WERI-Rb-1 (cell line): ENCODE measurements around the gene ODF4.

Experiments used
- DNase-seq: peaks from one replicate; pipeline ENCODE4 v3.0.0-alpha.2; 2020
- H3K27ac ChIP-seq: fragments of 250-450 bp; sonication (Bioruptor Pico); 2 replicates; pipeline ENCODE4 v1.5.1; 2020; ENCODE audit warnings: mild to moderate bottlenecking, moderate library complexity
- H3K27me3 ChIP-seq: fragments of 250-450 bp; sonication (Bioruptor Pico); 2 replicates; pipeline ENCODE4 v1.5.1; 2021; ENCODE audit warnings: mild to moderate bottlenecking, low read depth, moderate library complexity; ENCODE audit not compliant: insufficient read depth, severe bottlenecking
- H3K36me3 ChIP-seq: fragments of 250-450 bp; sonication (Bioruptor Pico); 2 replicates; pipeline ENCODE4 v1.5.1; 2020; ENCODE audit warnings: mild to moderate bottlenecking, moderate library complexity
- H3K4me3 ChIP-seq: 2 replicates; pipeline ENCODE4 v1.5.1; 2011; ENCODE audit warnings: low read depth, mild to moderate bottlenecking, control low read depth, low read length
- H3K9me3 ChIP-seq: fragments of 250-450 bp; sonication (Bioruptor Pico); 2 replicates; pipeline ENCODE4 v1.5.1; 2021; ENCODE audit warnings: mild to moderate bottlenecking, moderate library complexity; ENCODE audit not compliant: severe bottlenecking
- TF ChIP-seq, protein P1 (sequence below): IDR thresholded peaks from 2 replicates; pipeline ENCODE4 v1.5.1; 2011; ENCODE audit warnings: low read depth, mild to moderate bottlenecking, control low read depth, inconsistent platforms, low read length

The ODF4 gene

DNA sequence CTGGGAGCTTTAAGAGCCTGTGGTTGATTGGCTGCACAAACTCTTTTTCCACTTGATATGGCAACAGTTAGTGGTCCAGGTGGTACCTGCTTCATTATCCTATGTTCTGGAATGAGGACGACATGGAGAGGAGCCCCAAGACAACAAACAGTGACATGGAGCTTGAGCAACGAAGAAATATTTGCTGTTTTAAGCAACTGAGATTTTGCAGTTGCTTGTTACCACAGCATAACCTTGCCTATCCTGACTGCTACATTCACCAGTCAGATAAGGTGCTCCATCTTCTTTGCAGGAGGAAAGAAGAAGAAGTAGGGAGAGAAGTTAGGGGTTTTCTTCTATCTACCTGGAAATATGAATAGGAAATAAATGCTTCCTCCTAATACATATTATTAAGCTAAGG is 7.5 kb upstream of the ODF4 start:
- no peak overlapping the region for H3K27ac ChIP-seq
- H3K36me3 ChIP-seq, result no peaks in the 10 kb centered on the region
- DNase-seq, result no peak
- no peak overlapping the region for H3K4me3 ChIP-seq
- TF ChIP-seq, protein P1, sequence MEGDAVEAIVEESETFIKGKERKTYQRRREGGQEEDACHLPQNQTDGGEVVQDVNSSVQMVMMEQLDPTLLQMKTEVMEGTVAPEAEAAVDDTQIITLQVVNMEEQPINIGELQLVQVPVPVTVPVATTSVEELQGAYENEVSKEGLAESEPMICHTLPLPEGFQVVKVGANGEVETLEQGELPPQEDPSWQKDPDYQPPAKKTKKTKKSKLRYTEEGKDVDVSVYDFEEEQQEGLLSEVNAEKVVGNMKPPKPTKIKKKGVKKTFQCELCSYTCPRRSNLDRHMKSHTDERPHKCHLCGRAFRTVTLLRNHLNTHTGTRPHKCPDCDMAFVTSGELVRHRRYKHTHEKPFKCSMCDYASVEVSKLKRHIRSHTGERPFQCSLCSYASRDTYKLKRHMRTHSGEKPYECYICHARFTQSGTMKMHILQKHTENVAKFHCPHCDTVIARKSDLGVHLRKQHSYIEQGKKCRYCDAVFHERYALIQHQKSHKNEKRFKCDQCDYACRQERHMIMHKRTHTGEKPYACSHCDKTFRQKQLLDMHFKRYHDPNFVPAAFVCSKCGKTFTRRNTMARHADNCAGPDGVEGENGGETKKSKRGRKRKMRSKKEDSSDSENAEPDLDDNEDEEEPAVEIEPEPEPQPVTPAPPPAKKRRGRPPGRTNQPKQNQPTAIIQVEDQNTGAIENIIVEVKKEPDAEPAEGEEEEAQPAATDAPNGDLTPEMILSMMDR, result no peak
- no peaks in the 10 kb centered on the region for H3K9me3 ChIP-seq
- no peaks in the 10 kb centered on the region for H3K27me3 ChIP-seq

DNA sequence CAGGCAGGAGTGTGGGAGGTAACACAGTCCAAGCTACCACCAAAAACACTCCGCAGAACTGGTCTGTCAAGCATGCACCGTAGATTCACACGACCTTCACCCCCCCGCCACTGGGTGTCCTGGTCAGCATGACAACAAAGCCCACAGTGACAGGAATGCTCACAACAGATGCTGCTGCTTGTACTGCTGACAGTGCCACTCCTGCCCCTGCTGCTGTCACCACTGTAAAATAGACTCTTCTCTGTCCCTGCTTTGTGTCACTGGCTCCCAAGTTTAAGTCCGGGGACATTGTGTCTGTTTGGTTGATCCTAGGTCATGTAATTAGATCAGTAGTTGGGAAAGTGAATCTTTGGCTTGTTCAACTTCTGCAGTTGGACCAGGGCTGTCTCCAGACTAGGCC is 7.0 kb upstream of the ODF4 start:
- no peaks in the 10 kb centered on the region for H3K9me3 ChIP-seq
- H3K27me3 ChIP-seq, result no peaks in the 10 kb centered on the region
- TF ChIP-seq, protein P1, result 0 out of 2 replicates have a peak, but pooled peaks have one; percentile 1
- no peak overlapping the region for H3K27ac ChIP-seq
- no peak overlapping the region for H3K4me3 ChIP-seq
- H3K36me3 ChIP-seq, result no peaks in the 10 kb centered on the region
- peak; percentile 56 for DNase-seq

DNA sequence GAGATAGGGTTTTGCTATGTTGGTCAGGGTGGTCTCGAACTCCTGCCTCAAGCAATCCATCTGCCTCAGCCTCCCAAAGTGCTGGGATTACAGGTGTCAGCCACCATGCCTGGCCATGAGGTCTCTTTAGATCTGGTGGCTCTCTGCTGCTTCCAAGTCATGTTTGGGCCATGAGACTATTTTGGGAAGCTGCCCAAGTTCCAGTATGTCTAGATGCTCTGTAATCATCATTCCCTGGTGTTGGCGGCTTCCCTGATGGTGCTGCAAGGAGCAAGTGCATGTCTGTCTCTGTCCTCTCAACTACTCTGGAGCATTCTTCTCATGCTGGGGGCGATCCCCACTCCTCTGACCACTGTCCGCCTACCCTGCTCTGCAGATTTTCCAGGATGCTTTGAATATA is 6.4 kb upstream of the ODF4 start:
- no peaks in the 10 kb centered on the region for H3K9me3 ChIP-seq
- H3K4me3 ChIP-seq, result no peak overlapping the region
- no peak overlapping the region for H3K27ac ChIP-seq
- DNase-seq, result no peak
- H3K36me3 ChIP-seq, result no peaks in the 10 kb centered on the region
- H3K27me3 ChIP-seq, result no peaks in the 10 kb centered on the region
- TF ChIP-seq, protein P1, result no peak

DNA sequence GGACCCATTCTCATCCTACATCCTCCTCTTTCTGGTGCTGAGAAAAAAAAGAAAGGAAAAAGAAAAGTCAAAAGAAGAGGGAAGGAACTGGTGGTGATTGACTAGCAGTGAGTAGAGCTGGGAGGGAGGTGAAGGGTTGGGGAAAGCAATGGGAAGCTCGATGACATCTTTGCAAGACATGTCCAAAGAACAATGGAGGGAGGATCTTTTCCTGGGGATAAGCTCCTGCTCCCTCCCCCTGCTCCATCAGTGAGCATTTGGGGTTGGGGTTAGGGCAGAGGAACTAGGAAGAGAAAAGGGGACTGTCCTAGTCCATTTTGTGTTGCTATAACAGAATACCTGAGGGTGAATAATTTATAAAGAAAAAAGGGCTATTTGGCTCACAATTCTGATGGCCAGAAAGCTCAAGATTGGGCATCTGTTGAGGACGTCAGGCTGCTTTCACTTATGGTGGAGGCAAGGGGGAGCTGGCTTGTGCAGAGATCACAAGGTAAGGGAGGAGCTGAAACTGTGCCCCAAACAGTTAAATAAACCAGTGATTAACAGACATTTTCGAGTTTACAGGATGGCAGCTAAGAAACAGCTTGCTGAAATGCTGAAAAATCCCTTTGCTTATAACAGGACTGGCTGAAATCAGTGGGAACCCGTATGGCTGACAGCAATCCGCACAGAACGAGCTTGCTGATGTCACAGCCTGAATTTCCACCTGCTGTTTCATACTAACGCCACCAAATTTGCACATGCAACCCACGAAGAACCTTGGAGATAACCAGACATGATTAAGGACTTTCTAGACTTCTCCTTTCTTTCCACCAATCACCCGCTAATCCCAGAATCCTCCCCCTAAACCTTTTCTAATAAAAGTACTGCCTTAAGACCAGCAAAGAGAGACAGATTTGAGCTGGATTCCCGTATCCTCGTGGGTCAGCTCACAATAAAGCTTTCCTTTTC is 1.6 kb upstream of the ODF4 start:
- H3K27ac ChIP-seq, result 0 out of 2 replicates have a peak overlapping the region, but pooled peaks have one; percentile 1

GRCh38 chr17:8338753-8339140 is 893 bp upstream of the ODF4 start:
- Histone ChIP-seq H3K9me3 (no peaks in the 10 kb centered on the region), H3K36me3 (no peaks in the 10 kb centered on the region), H3K27me3 (no peaks in the 10 kb centered on the region), H3K4me3 (no peak overlapping the region), H3K27ac (no peak overlapping the region)
- TF ChIP-seq, protein P1, result no peak
- DNase-seq, result no peak

More for the DNA sequence above, 1.6 kb upstream of the ODF4 start:
- Histone ChIP-seq H3K36me3 (no peaks in the 10 kb centered on the region), H3K27me3 (no peaks in the 10 kb centered on the region), H3K4me3 (peak overlapping the region; percentile 23), H3K9me3 (no peaks in the 10 kb centered on the region)
- TF ChIP-seq, protein P1, result no peak
- DNase-seq, result no peak
